ENCODE data around the gene RASL11A.
"Not testable (repeated sequence)": the region's sequence is repeated elsewhere in the genome, so short reads cannot be mapped to it uniquely, and the experiment has no call there.

Gene RASL11A

GRCh38 chr13:27300941-27301586 lies 30.4 kb downstream of the RASL11A start:
- no peak for DNase-seq

GRCh38 chr13:27302643-27303262 lies 32.1 kb downstream of the RASL11A start:
- no peak for DNase-seq

- DNase-seq, result no peak
Measured at GRCh38 chr13:27304099-27304498, 33.5 kb downstream of the RASL11A start.

DNA sequence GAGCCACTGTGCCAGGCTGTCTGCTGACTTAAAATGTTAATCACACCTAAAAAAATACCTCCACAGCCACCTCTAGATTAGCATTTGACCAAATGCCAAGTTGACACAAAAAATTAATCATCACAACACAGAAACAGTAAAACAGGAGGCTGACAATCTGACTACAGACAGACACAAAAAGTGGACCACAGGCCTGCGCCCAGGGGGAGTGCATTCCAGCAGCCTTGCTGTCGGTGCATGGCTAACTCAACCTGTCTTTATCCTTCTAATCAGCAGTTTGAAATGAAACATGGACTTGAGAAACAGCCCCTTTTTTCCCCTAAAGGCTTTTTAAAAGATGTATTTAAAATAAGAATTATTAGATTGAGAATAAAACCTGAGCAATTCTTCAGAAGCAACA lies 34.0 kb downstream of the RASL11A start:
- DNase-seq, result no peak

- no peak for DNase-seq
Measured at GRCh38 chr13:27306364-27306763, 35.7 kb downstream of the RASL11A start.

DNA sequence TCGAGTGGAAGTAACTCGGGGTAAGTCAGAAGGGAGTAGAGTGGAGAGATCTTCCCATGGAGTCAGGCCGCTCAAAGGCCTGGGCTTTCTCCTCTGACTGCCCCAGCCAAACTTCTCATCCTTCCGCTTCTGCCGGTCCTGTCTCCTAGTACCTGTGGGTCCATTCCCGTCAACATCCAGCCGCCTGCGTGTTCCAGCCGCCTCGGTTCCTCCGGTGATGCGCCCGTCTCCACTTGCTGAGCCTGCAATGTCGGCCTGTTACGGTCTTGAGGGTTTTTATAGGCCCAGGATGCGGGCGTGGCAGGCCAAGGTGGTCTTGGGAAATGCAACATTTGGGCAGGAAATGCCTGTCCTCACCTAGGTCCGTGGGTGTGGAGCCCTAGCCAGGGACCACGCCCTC lies 38.3 kb downstream of the RASL11A start:
- DNase-seq, result no peak

- DNase-seq, result no peak
Measured at GRCh38 chr13:27309401-27309958, 38.9 kb downstream of the RASL11A start.

DNA sequence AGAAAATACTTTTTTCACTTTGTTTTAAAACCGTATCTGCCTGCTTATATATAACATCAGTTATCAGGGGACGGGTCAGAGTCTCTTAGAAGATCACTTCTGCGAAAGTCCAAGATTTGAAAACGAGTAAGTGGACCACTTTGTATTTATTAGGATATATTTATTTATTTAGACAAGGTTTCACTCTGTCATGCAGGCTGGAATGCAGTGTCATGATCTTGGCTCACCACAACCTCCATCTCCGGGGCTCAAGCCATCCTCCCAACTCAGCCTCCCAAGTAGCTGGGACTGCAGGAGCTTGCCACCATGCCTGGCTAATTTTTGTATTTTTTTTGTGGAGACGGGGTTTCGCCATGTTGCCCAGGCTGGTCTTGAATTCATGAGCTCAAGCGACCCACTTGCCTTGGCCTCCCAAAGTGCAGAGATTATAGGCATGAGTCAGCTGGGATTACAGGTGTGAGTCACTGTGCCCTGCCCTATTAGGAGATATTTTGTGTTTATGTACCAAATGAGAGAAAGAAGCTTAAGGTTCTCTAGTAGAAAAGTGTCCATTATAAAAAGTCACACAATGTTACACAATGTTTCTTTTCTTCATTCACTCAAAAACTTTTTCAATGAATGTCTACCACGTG lies 39.5 kb downstream of the RASL11A start:
- DNase-seq, result no peak

- DNase-seq, result no peak
Measured at GRCh38 chr13:27310946-27311345, 40.3 kb downstream of the RASL11A start.

GRCh38 chr13:27311518-27312210 lies 41.0 kb downstream of the RASL11A start:
- no peak for DNase-seq

DNA sequence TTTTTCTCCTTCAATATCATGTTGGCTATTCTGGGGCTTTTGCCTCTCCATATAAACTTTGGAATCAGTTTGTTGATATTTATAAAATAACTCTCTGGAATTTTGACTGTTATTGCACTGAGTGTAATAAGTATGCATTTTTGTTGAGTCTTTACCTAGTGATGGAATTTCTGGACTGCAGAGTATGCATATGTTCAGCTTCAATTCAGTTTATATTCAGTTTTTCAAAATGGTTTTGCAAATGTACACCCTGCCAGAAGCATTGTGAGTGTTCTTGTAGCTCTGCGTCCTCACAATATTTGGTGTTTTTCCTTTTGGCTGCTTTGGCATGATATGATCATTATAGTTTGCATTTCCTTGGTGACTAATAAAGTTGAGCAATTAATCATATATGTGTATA lies 43.1 kb downstream of the RASL11A start:
- DNase-seq, result no peak

DNA sequence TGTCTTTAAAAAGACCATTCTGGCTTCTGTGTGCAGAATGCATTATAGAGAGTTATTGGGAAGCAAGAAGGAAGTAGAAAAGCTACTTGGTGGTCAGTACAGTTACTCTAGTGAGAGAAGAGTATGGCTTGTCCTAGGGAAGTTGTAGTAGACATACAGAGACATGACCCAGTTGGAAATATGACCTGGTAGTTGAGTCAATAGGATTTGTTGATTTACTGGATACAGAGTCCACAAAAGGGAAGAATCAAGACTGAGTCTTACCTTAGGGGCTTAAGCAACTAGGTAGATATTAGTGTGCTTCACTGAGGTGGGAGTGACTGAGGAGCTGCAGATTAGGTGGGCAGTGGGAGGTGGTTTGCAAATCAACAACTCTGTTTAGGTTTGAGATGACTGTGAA lies 48.8 kb downstream of the RASL11A start:
- DNase-seq, result no peak

DNA sequence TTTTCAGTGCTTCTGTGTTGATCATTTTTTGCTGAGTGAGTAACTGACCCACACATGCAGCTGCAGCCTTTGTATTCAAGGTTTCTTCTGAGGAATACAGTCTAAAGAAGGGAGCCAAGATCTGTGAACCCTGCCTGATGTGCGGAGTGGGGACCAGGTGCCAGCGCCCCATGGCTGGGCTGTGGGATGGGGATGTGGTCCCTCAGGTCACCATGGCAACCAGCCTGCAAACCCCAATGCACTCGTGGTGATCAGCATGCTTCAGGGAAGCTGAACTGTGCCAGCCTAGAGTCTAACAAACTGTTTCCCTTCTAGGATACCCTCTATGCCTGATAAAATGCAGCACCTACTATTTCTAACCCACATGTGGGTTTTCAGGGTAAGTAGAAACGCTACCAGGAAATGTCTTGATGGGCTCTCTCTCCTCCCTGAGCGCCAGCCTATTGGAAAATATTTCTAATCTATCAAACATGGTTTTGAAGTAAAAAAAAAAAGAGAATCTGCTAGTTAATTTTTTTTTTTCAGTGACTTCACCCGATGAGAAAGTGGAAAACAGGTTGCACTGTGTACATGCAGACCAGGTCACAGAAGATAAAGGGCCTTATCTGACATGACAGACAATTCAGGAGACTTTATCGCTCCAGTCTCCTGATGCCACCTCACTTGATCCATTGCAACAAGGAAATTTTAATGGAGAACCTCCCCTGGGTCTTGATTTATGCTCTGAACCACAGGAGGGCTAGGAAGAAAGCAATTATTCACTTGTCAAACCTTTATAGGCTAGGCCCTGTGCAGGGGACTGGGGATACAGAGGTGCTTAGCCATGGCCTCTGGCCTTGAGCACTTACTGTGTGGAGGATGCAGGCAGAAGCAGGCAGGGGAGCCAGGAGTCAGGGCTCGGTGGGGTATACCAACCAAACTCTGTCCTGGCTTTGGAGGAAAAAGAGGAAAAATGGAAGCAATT lies 51.1 kb downstream of the RASL11A start:
- no peak for DNase-seq

DNA sequence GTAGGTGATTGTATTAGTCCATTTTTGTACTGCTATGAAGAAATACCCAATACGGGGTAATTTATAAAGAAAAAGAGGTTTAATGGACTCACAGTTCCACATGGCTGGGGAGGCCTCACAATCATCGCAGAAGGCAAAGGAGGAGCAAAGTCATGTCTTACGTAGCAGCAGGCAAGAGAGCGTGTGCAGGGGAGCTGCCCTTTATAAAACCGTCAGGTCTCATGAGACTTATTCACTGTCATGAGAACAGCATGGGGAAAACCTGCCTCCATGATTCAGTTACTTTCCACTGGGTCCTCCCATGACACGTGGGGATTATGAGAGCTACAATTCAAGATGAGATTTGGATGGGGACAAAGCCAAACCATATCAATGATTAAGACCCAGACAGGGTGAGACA lies 51.8 kb downstream of the RASL11A start:
- not testable (repeated sequence) for DNase-seq

Measured in T-helper 2 cell (primary cell).